Thyroid gland (tissue), 4 donors: ENCODE measurements around the gene ATF6.

Source experiments
- POLR2A ChIP-seq, 2 donors: fragments of 450-650 bp; IDR thresholded peaks; one replicate each; pipeline ENCODE4 v1.6.1; 2017; ENCODE audit warnings: antibody characterized with exemption in 2 of 2, mild to moderate bottlenecking in 2 of 2, moderate library complexity in 1 of 2
- TF ChIP-seq, protein P1 (sequence below), 6 experiments: fragments of 200-600 bp in 3 of 6; fragments of 450-650 bp in 3 of 6; sonication (generic) in 3 of 6; IDR thresholded peaks; one replicate each; pipeline ENCODE4 v1.5.1; 2016 to 2019; ENCODE audit warnings: antibody characterized with exemption in 6 of 6, mild to moderate bottlenecking in 2 of 6, inconsistent platforms in 1 of 6, moderate library complexity in 1 of 6

DNA sequence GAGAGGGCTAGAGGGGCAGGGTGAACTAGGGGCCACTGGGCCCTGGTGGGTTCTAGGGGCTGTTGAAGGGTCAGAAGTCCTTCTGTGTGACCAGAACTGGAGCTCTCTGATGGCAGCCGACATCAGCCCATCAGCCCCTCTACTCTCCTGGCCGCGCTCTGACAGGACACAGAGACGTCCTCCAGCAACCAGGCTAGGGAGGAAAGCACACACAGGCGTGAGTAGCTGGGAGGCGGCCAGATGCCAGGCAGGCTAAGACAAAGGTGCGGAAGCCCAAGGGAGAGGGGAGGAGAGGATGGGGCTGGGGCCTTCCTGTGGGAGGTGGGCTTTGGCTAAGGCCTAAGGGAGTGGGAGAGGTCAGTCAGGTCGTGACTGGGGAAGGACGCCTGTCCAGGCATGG lies 206.7 kb downstream of the ATF6 start:
- TF ChIP-seq, protein P1, sequence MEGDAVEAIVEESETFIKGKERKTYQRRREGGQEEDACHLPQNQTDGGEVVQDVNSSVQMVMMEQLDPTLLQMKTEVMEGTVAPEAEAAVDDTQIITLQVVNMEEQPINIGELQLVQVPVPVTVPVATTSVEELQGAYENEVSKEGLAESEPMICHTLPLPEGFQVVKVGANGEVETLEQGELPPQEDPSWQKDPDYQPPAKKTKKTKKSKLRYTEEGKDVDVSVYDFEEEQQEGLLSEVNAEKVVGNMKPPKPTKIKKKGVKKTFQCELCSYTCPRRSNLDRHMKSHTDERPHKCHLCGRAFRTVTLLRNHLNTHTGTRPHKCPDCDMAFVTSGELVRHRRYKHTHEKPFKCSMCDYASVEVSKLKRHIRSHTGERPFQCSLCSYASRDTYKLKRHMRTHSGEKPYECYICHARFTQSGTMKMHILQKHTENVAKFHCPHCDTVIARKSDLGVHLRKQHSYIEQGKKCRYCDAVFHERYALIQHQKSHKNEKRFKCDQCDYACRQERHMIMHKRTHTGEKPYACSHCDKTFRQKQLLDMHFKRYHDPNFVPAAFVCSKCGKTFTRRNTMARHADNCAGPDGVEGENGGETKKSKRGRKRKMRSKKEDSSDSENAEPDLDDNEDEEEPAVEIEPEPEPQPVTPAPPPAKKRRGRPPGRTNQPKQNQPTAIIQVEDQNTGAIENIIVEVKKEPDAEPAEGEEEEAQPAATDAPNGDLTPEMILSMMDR (IDR thresholded peaks at IDR 0.05): no peak
- TF ChIP-seq POLR2A (IDR thresholded peaks at IDR 0.05): no peak
